ENCODE results near the gene KANSL3.
"Not testable (repeated sequence)": the region's sequence is repeated elsewhere in the genome, so short reads cannot be mapped to it uniquely, and the experiment has no call there.

The KANSL3 gene

GRCh38 chr2:96556441-96557330 lies 81.4 kb downstream of the KANSL3 start:
- peak; percentile 72 for DNase-seq

GRCh38 chr2:96555146-96555610 lies 82.9 kb downstream of the KANSL3 start:
- no peak for DNase-seq

GRCh38 chr2:96554293-96555145 lies 83.6 kb downstream of the KANSL3 start:
- peak; percentile 52 for DNase-seq

- not testable (repeated sequence) for DNase-seq
Measured at GRCh38 chr2:96553957-96554292, 84.2 kb downstream of the KANSL3 start.

- DNase-seq, result no peak
Measured at GRCh38 chr2:96553176-96553956, 84.7 kb downstream of the KANSL3 start.

GRCh38 chr2:96552315-96553175 lies 85.6 kb downstream of the KANSL3 start:
- no peak for DNase-seq

GRCh38 chr2:96551605-96552314 lies 86.4 kb downstream of the KANSL3 start:
- DNase-seq, result no peak

- no peak for DNase-seq
Measured at GRCh38 chr2:96550787-96551604, 87.1 kb downstream of the KANSL3 start.

GRCh38 chr2:96549967-96550786 lies 87.9 kb downstream of the KANSL3 start:
- no peak for DNase-seq

GRCh38 chr2:96549466-96549785 lies 88.7 kb downstream of the KANSL3 start:
- no peak for DNase-seq

- no peak for DNase-seq
Measured at GRCh38 chr2:96548558-96549465, 89.3 kb downstream of the KANSL3 start.

GRCh38 chr2:96547731-96548171 lies 90.4 kb downstream of the KANSL3 start:
- no peak for DNase-seq

GRCh38 chr2:96547203-96547641 lies 90.9 kb downstream of the KANSL3 start:
- no peak for DNase-seq

GRCh38 chr2:96546797-96547196 lies 91.3 kb downstream of the KANSL3 start:
- DNase-seq, result no peak

- DNase-seq, result no peak
Measured at GRCh38 chr2:96546321-96546720, 91.8 kb downstream of the KANSL3 start.

All from T1000 (cell line).